ENCODE results near the gene SIMC1.

The SIMC1 gene

DNA sequence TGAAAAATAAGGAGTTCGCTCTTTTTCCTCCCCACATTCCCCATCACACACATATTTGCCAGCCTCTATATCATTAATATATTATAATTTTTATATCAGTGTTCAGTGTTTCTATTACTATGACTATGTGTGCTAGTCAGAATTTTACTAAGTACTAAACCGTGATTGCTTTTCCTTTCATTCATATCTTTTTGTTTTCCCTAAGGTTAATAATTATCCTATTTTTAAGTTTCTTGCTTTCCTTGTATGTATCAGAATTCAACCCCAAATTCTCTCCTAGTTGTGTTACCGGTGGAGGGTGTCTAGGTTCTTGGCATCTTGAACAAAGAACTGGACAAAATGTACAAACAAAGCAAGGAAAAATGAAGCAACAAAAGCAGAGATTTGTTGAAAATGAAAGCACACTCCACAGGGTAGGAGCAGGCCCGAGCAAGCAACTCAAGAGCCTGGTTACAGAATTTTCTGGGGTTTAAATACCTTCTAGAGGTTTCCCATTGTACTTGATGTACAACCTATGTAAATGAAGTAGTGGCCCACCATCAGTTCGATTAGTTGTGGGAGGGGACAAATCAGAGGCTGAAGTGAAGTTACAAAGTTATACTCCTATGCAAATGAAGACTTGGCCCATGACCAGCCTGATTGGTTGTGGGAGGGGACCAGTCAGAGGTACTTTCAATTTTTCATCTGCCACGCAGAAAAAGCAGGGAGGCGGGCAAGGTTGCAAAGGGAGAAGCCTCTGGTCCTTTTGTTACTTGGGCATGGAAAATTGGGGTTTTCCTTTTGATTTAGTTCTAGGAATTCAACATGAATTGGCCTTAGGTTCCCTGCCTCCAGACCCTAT is 79.5 kb downstream of the SIMC1 start:
- no peak overlapping the region for H3K4me3 ChIP-seq (ENCODE audit: low read depth, low read length)
- no peak for DNase-seq (ENCODE audit: low read depth, low spot score)
- TF ChIP-seq, protein P1, sequence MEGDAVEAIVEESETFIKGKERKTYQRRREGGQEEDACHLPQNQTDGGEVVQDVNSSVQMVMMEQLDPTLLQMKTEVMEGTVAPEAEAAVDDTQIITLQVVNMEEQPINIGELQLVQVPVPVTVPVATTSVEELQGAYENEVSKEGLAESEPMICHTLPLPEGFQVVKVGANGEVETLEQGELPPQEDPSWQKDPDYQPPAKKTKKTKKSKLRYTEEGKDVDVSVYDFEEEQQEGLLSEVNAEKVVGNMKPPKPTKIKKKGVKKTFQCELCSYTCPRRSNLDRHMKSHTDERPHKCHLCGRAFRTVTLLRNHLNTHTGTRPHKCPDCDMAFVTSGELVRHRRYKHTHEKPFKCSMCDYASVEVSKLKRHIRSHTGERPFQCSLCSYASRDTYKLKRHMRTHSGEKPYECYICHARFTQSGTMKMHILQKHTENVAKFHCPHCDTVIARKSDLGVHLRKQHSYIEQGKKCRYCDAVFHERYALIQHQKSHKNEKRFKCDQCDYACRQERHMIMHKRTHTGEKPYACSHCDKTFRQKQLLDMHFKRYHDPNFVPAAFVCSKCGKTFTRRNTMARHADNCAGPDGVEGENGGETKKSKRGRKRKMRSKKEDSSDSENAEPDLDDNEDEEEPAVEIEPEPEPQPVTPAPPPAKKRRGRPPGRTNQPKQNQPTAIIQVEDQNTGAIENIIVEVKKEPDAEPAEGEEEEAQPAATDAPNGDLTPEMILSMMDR (IDR thresholded peaks at IDR 0.05; ENCODE audit: low read depth, low read length) = no peak
- in situ Hi-C loops (cut with HindIII; ENCODE audit: low sequenced_read_pairs) = no loop called here

DNA sequence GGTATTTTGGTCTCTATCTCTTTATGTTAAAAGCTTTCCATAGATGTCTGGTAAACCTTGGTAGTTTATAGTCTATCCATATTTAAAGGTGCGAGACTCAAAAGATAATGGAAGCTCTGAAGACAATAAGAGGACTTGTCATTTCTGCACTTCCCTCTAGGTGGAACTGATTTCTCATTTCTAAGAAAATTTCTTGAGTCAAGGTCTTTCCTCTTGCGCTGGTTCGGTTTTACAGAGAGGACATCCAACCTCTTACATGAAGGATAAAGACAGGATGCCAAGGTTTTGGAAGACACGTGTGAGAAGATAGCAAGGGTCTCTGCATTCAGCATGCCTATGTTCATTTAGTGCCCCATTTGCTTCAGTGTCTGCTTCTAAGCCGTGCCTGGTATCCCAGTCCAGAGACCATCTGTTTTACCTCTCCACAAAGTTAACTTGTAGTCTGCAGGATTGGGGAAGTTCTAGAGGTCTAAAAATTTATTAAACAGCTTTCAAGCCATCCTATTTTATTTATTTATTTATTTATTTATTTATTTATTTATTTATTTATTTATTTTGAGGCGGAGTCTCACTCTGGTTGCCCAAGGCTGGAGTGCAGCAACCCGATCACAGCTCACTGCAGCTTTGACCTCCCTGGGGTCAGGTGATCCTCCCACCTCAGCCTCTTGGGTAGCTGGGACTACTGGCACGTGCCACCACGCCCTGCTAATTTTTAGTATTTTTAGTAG is 81.8 kb downstream of the SIMC1 start:
- in situ Hi-C loops (cut with HindIII; ENCODE audit: low sequenced_read_pairs) = no loop called here
- H3K4me3 ChIP-seq (ENCODE audit: low read depth, low read length) = no peak overlapping the region
- TF ChIP-seq, protein P1 (IDR thresholded peaks at IDR 0.05; ENCODE audit: low read depth, low read length) = peak; percentile 24
- DNase-seq (ENCODE audit: low read depth, low spot score) = peak; percentile 5

DNA sequence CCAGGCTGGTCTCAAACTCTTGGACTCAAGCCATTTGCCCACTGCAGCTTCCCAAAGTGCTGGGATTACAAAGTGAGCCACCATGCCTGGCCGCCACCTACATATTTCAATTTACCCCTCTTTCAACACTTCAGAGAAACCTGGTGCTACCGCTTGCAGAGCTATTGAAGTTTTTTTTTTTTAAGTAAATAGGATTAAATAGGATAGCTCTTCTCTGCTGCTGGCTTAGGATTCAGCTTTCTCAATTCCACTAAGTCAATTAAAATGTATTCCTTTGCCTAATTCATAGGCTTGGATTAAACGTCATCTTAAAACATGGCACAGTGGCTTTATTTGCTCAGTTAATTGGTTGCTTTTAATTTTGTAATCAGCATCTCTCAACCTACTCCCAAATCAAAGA is 82.4 kb downstream of the SIMC1 start:
- no peak for DNase-seq (ENCODE audit: low read depth, low spot score)
- H3K4me3 ChIP-seq (ENCODE audit: low read depth, low read length) = no peak overlapping the region
- TF ChIP-seq, protein P1 (IDR thresholded peaks at IDR 0.05; ENCODE audit: low read depth, low read length) = no peak
- in situ Hi-C loops (cut with HindIII; ENCODE audit: low sequenced_read_pairs) = no loop called here

DNA sequence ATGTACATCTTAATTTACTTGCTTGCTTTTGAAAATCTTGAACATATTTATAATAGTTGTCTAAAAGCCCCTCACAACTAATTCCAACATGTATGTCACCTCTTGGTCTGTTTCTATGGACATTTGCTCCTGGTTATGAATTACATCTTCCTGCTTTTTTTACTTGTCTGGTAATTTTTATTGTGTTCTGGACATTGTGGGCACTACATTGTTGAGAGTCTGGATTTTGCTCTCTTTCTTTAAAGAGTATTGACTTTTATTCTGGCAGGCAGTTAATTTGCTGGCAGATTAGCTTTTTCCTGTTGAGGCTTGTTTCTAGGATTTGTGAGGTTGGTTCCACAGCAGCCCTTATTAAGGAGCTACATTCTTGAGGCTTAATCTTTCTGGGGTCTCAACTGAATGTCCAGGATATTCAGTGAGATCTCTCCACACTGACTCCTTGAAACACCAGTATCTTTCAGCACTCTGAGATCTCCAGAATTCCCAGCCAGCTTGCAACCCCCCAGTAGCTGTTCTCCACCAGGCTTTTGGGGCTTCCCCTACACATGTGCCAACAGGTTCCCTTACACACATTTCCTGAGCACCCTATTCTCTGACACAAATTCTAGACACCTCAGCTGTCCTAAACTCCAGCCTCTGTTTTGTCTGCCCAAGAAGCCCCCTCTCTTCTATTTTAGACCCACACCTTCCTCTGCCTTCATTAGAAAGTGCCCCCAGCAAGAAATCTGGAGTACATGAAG is 96.0 kb downstream of the SIMC1 start:
- H3K4me3 ChIP-seq (ENCODE audit: low read depth, low read length) = no peak overlapping the region
- DNase-seq (ENCODE audit: low read depth, low spot score) = no peak
- in situ Hi-C loops (cut with HindIII; ENCODE audit: low sequenced_read_pairs) = no loop called here
- TF ChIP-seq, protein P1 (IDR thresholded peaks at IDR 0.05; ENCODE audit: low read depth, low read length) = no peak

DNA sequence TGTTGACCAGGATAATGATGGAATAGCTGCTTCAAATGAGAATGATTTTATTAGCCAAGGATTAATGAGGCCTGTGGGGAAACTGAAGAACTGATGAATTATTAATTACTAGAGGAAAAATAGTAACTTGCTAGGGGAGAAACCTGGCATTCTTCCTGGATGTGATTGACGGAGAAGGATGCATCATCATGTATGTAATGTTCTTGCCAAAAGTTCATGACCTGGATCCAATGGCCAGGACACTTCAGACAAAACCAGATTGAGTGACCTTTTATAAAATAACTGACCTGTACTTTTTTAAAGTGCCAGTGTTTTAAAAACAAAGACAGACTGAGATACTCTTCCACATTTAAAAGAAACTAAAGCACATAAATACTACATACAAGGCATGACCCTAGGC is 99.7 kb downstream of the SIMC1 start:
- H3K4me3 ChIP-seq (ENCODE audit: low read depth, low read length) = no peak overlapping the region
- TF ChIP-seq, protein P1 (IDR thresholded peaks at IDR 0.05; ENCODE audit: low read depth, low read length) = no peak
- DNase-seq (ENCODE audit: low read depth, low spot score) = no peak
- in situ Hi-C loops (cut with HindIII; ENCODE audit: low sequenced_read_pairs) = no loop called here

DNA sequence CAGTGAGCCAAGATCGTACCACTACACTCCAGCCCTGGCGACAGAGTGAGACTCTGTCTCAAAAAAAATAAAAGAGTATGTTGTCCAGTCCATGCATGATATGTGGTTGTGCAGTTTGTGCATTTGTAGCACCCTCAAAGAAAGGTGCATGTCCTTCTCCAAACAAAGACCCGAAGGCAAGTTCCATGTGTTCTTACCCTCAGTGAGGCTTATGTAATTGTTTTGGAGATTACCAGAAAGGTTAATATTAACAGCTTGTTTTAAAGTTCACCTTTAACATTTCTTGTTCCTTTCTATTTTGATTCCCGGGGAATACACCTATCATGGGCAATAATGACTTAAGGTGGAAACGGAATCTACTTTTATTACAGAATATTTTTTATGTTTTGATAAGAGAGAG is 101.1 kb downstream of the SIMC1 start:
- TF ChIP-seq, protein P1 (IDR thresholded peaks at IDR 0.05; ENCODE audit: low read depth, low read length) = no peak
- H3K4me3 ChIP-seq (ENCODE audit: low read depth, low read length) = no peak overlapping the region
- in situ Hi-C loops (cut with HindIII; ENCODE audit: low sequenced_read_pairs) = no loop called here
- no peak for DNase-seq (ENCODE audit: low read depth, low spot score)
